Astrocyte (in vitro differentiated cells and primary cell): Measurements from ENCODE around the gene SH2D2A. TPM values are rescaled to one million over a fixed set of nuclear protein-coding genes. Genes with fewer than 3 reads are reported as not detected.

Experiments used
- DNase-seq: peaks from one replicate; pipeline ENCODE4 v3.0.0-alpha.2; 2010; ENCODE audit warnings: low read depth
- FAIRE-seq: peaks from 2 replicates; lab custom pipeline; 2011; peaks lifted over from hg19 to GRCh38; lab: Jason Lieb, UNC
- H2AFZ ChIP-seq: 2 replicates; pipeline ENCODE4 v1.6.0; 2012; ENCODE audit warnings: low read depth, low read length, inconsistent platforms
- H3K27ac ChIP-seq: 2 replicates; pipeline ENCODE4 v1.5.1; 2011; ENCODE audit warnings: low read depth, low read length, inconsistent platforms
- H3K27me3 ChIP-seq: 2 replicates; pipeline ENCODE4 v1.6.0; 2011; ENCODE audit warnings: low read length, inconsistent platforms; ENCODE audit not compliant: insufficient read depth
- H3K36me3 ChIP-seq: 2 replicates; pipeline ENCODE4 v1.5.1; 2011; ENCODE audit warnings: low read length, inconsistent platforms; ENCODE audit not compliant: insufficient read depth
- H3K4me1 ChIP-seq: 2 replicates; pipeline ENCODE4 v1.5.1; 2011; ENCODE audit warnings: low read length, inconsistent platforms; ENCODE audit not compliant: insufficient read depth
- H3K4me2 ChIP-seq: 2 replicates; pipeline ENCODE4 v1.6.0; 2012; ENCODE audit warnings: low read length, inconsistent platforms
- H3K4me3 ChIP-seq: 2 replicates; pipeline ENCODE4 v1.5.1; 2011; ENCODE audit warnings: low read depth, mild to moderate bottlenecking, low read length, inconsistent platforms; ENCODE audit not compliant: insufficient read depth
- H3K79me2 ChIP-seq: 2 replicates; pipeline ENCODE4 v1.6.0; 2012; ENCODE audit warnings: mild to moderate bottlenecking, low read length, inconsistent platforms; ENCODE audit not compliant: insufficient read depth
- H3K9ac ChIP-seq: 2 replicates; pipeline ENCODE4 v1.6.0; 2012; ENCODE audit warnings: mild to moderate bottlenecking, low read length, inconsistent platforms
- H3K9me3 ChIP-seq: 2 replicates; pipeline ENCODE4 v1.5.1; 2012; ENCODE audit warnings: low read depth, mild to moderate bottlenecking, low read length, inconsistent platforms; ENCODE audit not compliant: insufficient read depth
- H4K20me1 ChIP-seq: 2 replicates; pipeline ENCODE4 v1.6.0; 2012; ENCODE audit warnings: low read length, inconsistent platforms; ENCODE audit not compliant: insufficient read depth
- H3K27ac Mint-ChIP-seq: one replicate; pipeline ENCODE4 v1.8.0; 2021; ENCODE audit warnings: mild to moderate bottlenecking, mixed read lengths; ENCODE audit not compliant: unreplicated experiment
- H3K27me3 Mint-ChIP-seq: one replicate; pipeline ENCODE4 v1.8.0; 2021; ENCODE audit warnings: low read depth, mixed read lengths; ENCODE audit not compliant: unreplicated experiment
- H3K36me3 Mint-ChIP-seq: one replicate; pipeline ENCODE4 v1.8.0; 2021; ENCODE audit warnings: low read depth, mixed read lengths; ENCODE audit not compliant: unreplicated experiment
- H3K4me1 Mint-ChIP-seq: one replicate; pipeline ENCODE4 v1.8.0; 2021; ENCODE audit warnings: low read depth, mixed read lengths; ENCODE audit not compliant: unreplicated experiment
- H3K4me3 Mint-ChIP-seq: one replicate; pipeline ENCODE4 v1.8.0; 2021; ENCODE audit warnings: mild to moderate bottlenecking, moderate library complexity, mixed read lengths; ENCODE audit not compliant: unreplicated experiment
- H3K9me3 Mint-ChIP-seq: one replicate; pipeline ENCODE4 v1.8.0; 2021; ENCODE audit warnings: mild to moderate bottlenecking, mixed read lengths; ENCODE audit not compliant: unreplicated experiment
- EZH2 ChIP-seq: IDR thresholded peaks from 2 replicates; pipeline ENCODE4 v1.6.1; 2012; ENCODE audit warnings: mild to moderate bottlenecking, low read length, inconsistent platforms; ENCODE audit not compliant: insufficient read depth
- total RNA-seq: library from RNA; stranded (reverse); gene quantifications from 2 replicates; pipeline ENCODE4 v1.2.1, GENCODE V29; 2021
- TF ChIP-seq, protein P1 (sequence below): IDR thresholded peaks from 2 replicates; pipeline ENCODE4 v1.5.1; 2011; ENCODE audit warnings: low read depth, mild to moderate bottlenecking, inconsistent platforms, low read length, moderate library complexity; ENCODE audit not compliant: insufficient read depth

The SH2D2A gene
- total RNA-seq, 1 donor from 2014 or later = 1.1 TPM

DNA sequence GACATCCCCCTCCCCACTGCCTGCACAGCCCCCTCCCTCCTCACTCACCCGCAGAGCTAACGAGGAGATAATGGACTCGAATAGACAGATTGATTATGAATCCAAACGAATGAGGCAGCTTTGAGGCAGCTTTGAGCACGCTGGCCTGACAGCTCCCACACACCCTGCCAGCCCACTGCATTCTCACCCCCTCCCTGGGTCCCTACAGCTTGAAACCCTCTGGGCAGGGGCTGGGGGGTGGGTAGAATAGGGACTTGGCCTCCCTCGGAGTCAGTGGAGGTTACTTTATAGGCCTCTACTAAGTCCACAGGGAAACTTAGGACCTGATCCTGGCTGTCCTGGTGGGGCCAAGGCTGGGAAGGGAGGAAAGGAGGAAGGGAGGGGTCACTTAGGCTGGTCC is 45.9 kb upstream of the SH2D2A start:
- Mint-ChIP-seq H3K27me3 (peaks cover 72% of the 10 kb centered on the region), H3K9me3 (no peaks in the 10 kb centered on the region), H3K4me1 (peaks cover 16% of the 10 kb centered on the region), H3K4me3 (no peak overlapping the region), H3K36me3 (no peaks in the 10 kb centered on the region), H3K27ac (no peak overlapping the region)
- H4K20me1 ChIP-seq = peaks cover 4% of the 10 kb centered on the region
- H3K4me3 ChIP-seq = no peak overlapping the region
- H2AFZ ChIP-seq = no peak overlapping the region
- TF ChIP-seq, protein P1, sequence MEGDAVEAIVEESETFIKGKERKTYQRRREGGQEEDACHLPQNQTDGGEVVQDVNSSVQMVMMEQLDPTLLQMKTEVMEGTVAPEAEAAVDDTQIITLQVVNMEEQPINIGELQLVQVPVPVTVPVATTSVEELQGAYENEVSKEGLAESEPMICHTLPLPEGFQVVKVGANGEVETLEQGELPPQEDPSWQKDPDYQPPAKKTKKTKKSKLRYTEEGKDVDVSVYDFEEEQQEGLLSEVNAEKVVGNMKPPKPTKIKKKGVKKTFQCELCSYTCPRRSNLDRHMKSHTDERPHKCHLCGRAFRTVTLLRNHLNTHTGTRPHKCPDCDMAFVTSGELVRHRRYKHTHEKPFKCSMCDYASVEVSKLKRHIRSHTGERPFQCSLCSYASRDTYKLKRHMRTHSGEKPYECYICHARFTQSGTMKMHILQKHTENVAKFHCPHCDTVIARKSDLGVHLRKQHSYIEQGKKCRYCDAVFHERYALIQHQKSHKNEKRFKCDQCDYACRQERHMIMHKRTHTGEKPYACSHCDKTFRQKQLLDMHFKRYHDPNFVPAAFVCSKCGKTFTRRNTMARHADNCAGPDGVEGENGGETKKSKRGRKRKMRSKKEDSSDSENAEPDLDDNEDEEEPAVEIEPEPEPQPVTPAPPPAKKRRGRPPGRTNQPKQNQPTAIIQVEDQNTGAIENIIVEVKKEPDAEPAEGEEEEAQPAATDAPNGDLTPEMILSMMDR = no peak
- TF ChIP-seq EZH2 = no peak
- peaks cover 57% of the 10 kb centered on the region for H3K27me3 ChIP-seq
- H3K79me2 ChIP-seq = no peaks in the 10 kb centered on the region
- H3K9ac ChIP-seq = no peak overlapping the region
- H3K27ac ChIP-seq = no peak overlapping the region
- FAIRE-seq (no peak), DNase-seq (no peak)
- peaks cover 16% of the 10 kb centered on the region for H3K4me1 ChIP-seq
- H3K4me2 ChIP-seq = no peak overlapping the region
- no peaks in the 10 kb centered on the region for H3K9me3 ChIP-seq
- H3K36me3 ChIP-seq = no peaks in the 10 kb centered on the region

- Histone ChIP-seq H3K27ac (no peak within 1 kb of the TSS), H2AFZ (peak within 1 kb of the TSS; percentile 71), H3K9ac (no peak within 1 kb of the TSS), H3K79me2 (no peaks in the 10 kb centered on the region), H4K20me1 (peaks cover 4% of the 10 kb centered on the region), H3K4me3 (peak within 1 kb of the TSS; percentile 42), H3K4me1 (peaks cover 16% of the 10 kb centered on the region), H3K4me2 (peak within 1 kb of the TSS; percentile 86), H3K27me3 (peaks cover 70% of the 10 kb centered on the region), H3K9me3 (no peaks in the 10 kb centered on the region), H3K36me3 (no peaks in the 10 kb centered on the region)
- peaks cover 15% of the 10 kb centered on the region for H3K4me1 Mint-ChIP-seq
- H3K36me3 Mint-ChIP-seq = no peaks in the 10 kb centered on the region
- no peaks in the 10 kb centered on the region for H3K9me3 Mint-ChIP-seq
- DNase-seq = no peak
- TF ChIP-seq, protein P1 = no peak
- peak; percentile 94 for TF ChIP-seq EZH2
- no peak for FAIRE-seq
- H3K27me3 Mint-ChIP-seq = peaks cover 82% of the 10 kb centered on the region
- peak within 1 kb of the TSS; percentile 80 for H3K4me3 Mint-ChIP-seq
- H3K27ac Mint-ChIP-seq = no peak within 1 kb of the TSS
These were observed 44.2 kb upstream of the SH2D2A start, which contains the start of gene NTRK1 for GRCh38 chr1:156860628-156861423. NTRK1 (plus strand) TSS chr1:156860865; CDS start chr1:156860935, 70 bp downstream.
